ENCODE data around the gene TRMT6.
A peak's percentile ranks its signal among the peaks of the same experiment; 100 is the strongest.

Gene TRMT6

GRCh38 chr20:5945963-5946362, 4.4 kb downstream of the TRMT6 start:
- H3K36me3 ChIP-seq = peaks cover 60% of the 10 kb centered on the region

DNA sequence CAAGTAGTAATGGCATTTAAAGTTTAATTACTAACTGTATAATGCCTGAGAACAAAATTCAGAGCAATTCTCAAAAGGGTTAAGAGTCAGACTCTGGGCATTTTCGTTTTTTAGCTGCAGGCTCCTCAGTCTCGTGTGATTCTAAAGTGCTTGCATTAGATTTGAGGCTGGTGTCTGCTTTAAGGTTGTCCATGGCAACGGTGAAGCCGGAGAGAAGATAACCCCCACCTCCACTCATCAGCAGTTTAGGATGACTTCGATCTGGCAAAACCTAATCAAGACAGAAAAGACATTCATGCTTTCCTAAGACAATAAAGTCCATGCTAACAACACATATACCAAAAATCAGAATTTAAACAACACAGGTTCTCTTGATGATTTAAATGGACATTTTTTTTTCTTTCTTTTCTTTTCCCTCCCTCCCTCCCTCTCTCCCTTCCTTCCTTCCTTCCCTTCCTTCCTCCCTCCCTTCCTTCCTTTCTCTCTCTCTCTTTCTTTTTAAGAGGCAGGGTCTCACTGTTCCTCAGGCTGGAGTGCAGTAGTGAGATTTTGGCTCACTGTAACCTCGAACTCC, 11.8 kb downstream of the TRMT6 start:
- no peak overlapping the region for H3K4me3 ChIP-seq (ENCODE audit: low read depth, low read length)
- no peaks in the 10 kb centered on the region for H3K27me3 ChIP-seq
- H3K36me3 ChIP-seq = peaks cover 51% of the 10 kb centered on the region
- H3K4me1 ChIP-seq = peaks cover 3% of the 10 kb centered on the region; the same call in 1 of the 2 replicates
- no peaks in the 10 kb centered on the region for H3K9me3 ChIP-seq
- no peak for TF ChIP-seq CTCF (IDR thresholded peaks at IDR 0.05; ENCODE audit: low read depth, low read length)
- DNase-seq = no peak

More at GRCh38 chr20:5945963-5946362, 4.4 kb downstream of the TRMT6 start:
- no peaks in the 10 kb centered on the region for H3K27me3 ChIP-seq
- no peak for TF ChIP-seq CTCF (IDR thresholded peaks at IDR 0.05; ENCODE audit: low read depth, low read length)
- H3K9me3 ChIP-seq = no peaks in the 10 kb centered on the region
- no peaks in the 10 kb centered on the region for H3K4me1 ChIP-seq
- no peak for DNase-seq
- no peak overlapping the region for H3K4me3 ChIP-seq (ENCODE audit: low read depth, low read length)

GRCh38 chr20:5936238-5936637, 14.1 kb downstream of the TRMT6 start:
- Histone ChIP-seq H3K4me1 (peaks cover 3% of the 10 kb centered on the region; the same call in 1 of the 2 replicates), H3K36me3 (peaks cover 29% of the 10 kb centered on the region), H3K4me3 (ENCODE audit: low read depth, low read length) (no peak overlapping the region), H3K9me3 (no peaks in the 10 kb centered on the region), H3K27me3 (no peaks in the 10 kb centered on the region)
- TF ChIP-seq CTCF (IDR thresholded peaks at IDR 0.05; ENCODE audit: low read depth, low read length) = no peak
- no peak for DNase-seq

- no peak overlapping the region for H3K4me3 ChIP-seq (ENCODE audit: low read depth, low read length)
Measured at GRCh38 chr20:5935384-5935783, 14.9 kb downstream of the TRMT6 start.

GRCh38 chr20:5933802-5934436, 16.4 kb downstream of the TRMT6 start:
- Histone ChIP-seq H3K4me1 (peaks cover 12% of the 10 kb centered on the region), H3K36me3 (peaks cover 11% of the 10 kb centered on the region), H3K9me3 (no peaks in the 10 kb centered on the region), H3K4me3 (ENCODE audit: low read depth, low read length) (no peak overlapping the region), H3K27me3 (no peaks in the 10 kb centered on the region)
- peak; percentile 63 for TF ChIP-seq CTCF (IDR thresholded peaks at IDR 0.05; ENCODE audit: low read depth, low read length)
- peak; percentile 42 for DNase-seq

More at GRCh38 chr20:5935384-5935783, 14.9 kb downstream of the TRMT6 start:
- peaks cover 21% of the 10 kb centered on the region for H3K36me3 ChIP-seq
- no peak for DNase-seq
- H3K4me1 ChIP-seq = peaks cover 3% of the 10 kb centered on the region; the same call in 1 of the 2 replicates
- no peaks in the 10 kb centered on the region for H3K27me3 ChIP-seq
- H3K9me3 ChIP-seq = no peaks in the 10 kb centered on the region
- no peak for TF ChIP-seq CTCF (IDR thresholded peaks at IDR 0.05; ENCODE audit: low read depth, low read length)

DNA sequence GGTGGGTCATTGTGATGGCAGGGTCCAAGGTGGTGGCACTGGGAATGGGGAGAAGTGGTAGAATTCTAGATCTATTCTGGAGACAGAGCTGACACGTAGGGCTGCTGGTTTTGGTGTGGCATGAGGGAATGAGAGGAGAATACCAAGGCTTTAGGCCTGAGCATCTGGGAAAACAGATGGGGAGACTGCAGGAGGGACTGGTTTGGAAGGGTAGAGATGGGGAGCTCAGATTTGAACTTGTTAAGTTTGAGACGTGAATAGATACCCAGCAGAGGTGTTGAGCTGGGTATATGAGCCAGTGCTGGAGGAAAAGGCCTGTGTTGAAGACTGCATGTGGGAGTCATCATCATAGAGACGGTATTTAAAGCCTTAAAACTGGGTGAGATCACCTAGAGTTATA, 17.5 kb downstream of the TRMT6 start:
- DNase-seq = no peak
- H3K27me3 ChIP-seq = no peaks in the 10 kb centered on the region
- no peaks in the 10 kb centered on the region for H3K9me3 ChIP-seq
- H3K4me1 ChIP-seq = peaks cover 14% of the 10 kb centered on the region
- no peak for TF ChIP-seq CTCF (IDR thresholded peaks at IDR 0.05; ENCODE audit: low read depth, low read length)
- H3K36me3 ChIP-seq = peaks cover 7% of the 10 kb centered on the region; the same call in 1 of the 2 replicates
- H3K4me3 ChIP-seq (ENCODE audit: low read depth, low read length) = no peak overlapping the region
